CD8-positive, alpha-beta memory T cell (primary cell): Measurements from ENCODE around the gene HBG1. TPM values are rescaled to one million over a fixed set of nuclear protein-coding genes. Genes with fewer than 3 reads are reported as not detected.

Experiments
- CTCF ChIA-PET: fragments of 350-600 bp; sonication (Branson Sonifier 250); formaldehyde crosslinking; loops from one replicate; lab custom pipeline; 2021; ENCODE audit warnings: antibody characterized with exemption; lab: Charles Lee
- POLR2A ChIA-PET: fragments of 350-600 bp; sonication (Branson Sonifier 250); formaldehyde crosslinking; loops from one replicate; lab custom pipeline; 2021; ENCODE audit warnings: antibody characterized with exemption; lab: Charles Lee
- DNase-seq, 5 donors: peaks; one replicate each; pipeline versions ENCODE4 v3.0.0 to v3.0.0-alpha.2; 2020 to 2022; ENCODE audit warnings: mixed read lengths in 1 of 5
- H3K27ac ChIP-seq: one replicate; pipeline ENCODE4 v1.7.0; 2013; ENCODE audit warnings: low read depth, mild to moderate bottlenecking, low read length, moderate library complexity
- H3K27me3 ChIP-seq: 2 replicates; pipeline ENCODE4 v1.7.0; 2013; ENCODE audit warnings: low read length, mild to moderate bottlenecking; ENCODE audit not compliant: insufficient read depth, poor library complexity, severe bottlenecking
- H3K36me3 ChIP-seq: 2 replicates; pipeline ENCODE4 v1.7.0; 2013; ENCODE audit warnings: mild to moderate bottlenecking, low read length, moderate library complexity; ENCODE audit not compliant: insufficient read depth
- H3K4me1 ChIP-seq: 2 replicates; pipeline ENCODE4 v1.7.0; 2013; ENCODE audit warnings: mild to moderate bottlenecking, low read length, moderate library complexity; ENCODE audit not compliant: insufficient read depth
- H3K4me3 ChIP-seq: 2 replicates; pipeline ENCODE4 v1.7.0; 2013; ENCODE audit warnings: mild to moderate bottlenecking, low read length
- H3K9me3 ChIP-seq: 2 replicates; pipeline ENCODE4 v1.7.0; 2013; ENCODE audit warnings: mild to moderate bottlenecking, low read length
- H3K27ac Mint-ChIP-seq, 8 donors: one replicate each; pipeline ENCODE4 v1.8.0; 2020 to 2021; ENCODE audit warnings: mixed read lengths in 8 of 8, mild to moderate bottlenecking in 6 of 8, inconsistent platforms in 3 of 8, moderate library complexity in 3 of 8
- H3K27me3 Mint-ChIP-seq, 2 donors: one replicate each; pipeline ENCODE4 v1.8.0; 2020 to 2021; ENCODE audit warnings: mixed read lengths in 2 of 2, mild to moderate bottlenecking in 1 of 2, moderate library complexity in 1 of 2
- H3K36me3 Mint-ChIP-seq, 3 donors: one replicate each; pipeline ENCODE4 v1.8.0; 2020 to 2021; ENCODE audit warnings: mixed read lengths in 3 of 3, inconsistent platforms in 1 of 3, mild to moderate bottlenecking in 1 of 3
- H3K4me1 Mint-ChIP-seq, 3 donors: one replicate each; pipeline ENCODE4 v1.8.0; 2020 to 2021; ENCODE audit warnings: mixed read lengths in 3 of 3, inconsistent platforms in 1 of 3, mild to moderate bottlenecking in 1 of 3
- H3K4me3 Mint-ChIP-seq, 7 donors: one replicate each; pipeline ENCODE4 v1.8.0; 2020 to 2021; ENCODE audit warnings: mixed read lengths in 7 of 7, mild to moderate bottlenecking in 6 of 7, moderate library complexity in 4 of 7, inconsistent platforms in 2 of 7
- H3K9me3 Mint-ChIP-seq, 5 donors: one replicate each; pipeline ENCODE4 v1.8.0; 2020 to 2022; ENCODE audit warnings: mixed read lengths in 5 of 5, mild to moderate bottlenecking in 3 of 5, moderate library complexity in 2 of 5, inconsistent platforms in 1 of 5
- polyA plus RNA-seq: library from polyadenylated mRNA; unstranded; fragments of 300-500 nt; fragmentation: Illumina TruSeq; gene quantifications from one replicate; pipeline ENCODE4 v1.2.3, GENCODE V29; 2021
- total RNA-seq, 2 experiments: library from RNA; stranded (reverse); gene quantifications; one replicate each; pipeline ENCODE4 v1.2.3, GENCODE V29; 2021

The HBG1 gene
- total and polyA plus RNA-seq, 3 experiments from 2014 or later = not detected

DNA sequence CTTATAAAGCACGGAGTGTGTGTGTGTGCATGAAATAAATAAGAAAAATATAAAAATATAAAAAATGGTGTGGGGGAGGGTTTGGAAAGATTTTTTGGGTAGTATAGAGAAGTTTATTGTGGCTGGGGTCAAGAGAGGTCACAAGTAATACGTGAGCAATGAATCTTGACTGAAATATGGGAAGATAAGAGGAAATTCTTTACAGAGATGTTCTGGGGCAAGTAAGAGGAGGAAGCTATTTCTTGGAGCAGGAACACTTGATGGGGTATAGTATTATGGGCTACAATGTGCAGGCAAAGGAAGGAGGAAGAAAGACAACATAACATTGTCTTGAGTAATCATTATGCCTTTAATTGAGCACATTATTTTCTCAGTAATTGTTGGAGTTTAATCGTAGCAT lies 17.5 kb downstream of the HBG1 start:
- Mint-ChIP-seq H3K36me3 (no peaks in the 10 kb centered on the region), H3K4me3 (no peak overlapping the region), H3K27ac (no peak overlapping the region), H3K4me1 (peaks cover 0 to 3% (median 0%) of the 10 kb centered on the region in 3 donors), H3K27me3 (peaks cover 0 to 2% of the 10 kb centered on the region in 2 donors), H3K9me3 (peaks cover 0 to 2% (median 0%) of the 10 kb centered on the region in 5 donors)
- H3K4me3 ChIP-seq = no peak overlapping the region
- no peak for DNase-seq
- no peaks in the 10 kb centered on the region for H3K4me1 ChIP-seq
- no peaks in the 10 kb centered on the region for H3K36me3 ChIP-seq
- POLR2A ChIA-PET = no interaction called here
- CTCF ChIA-PET = no interaction called here
- no peaks in the 10 kb centered on the region for H3K27me3 ChIP-seq
- H3K9me3 ChIP-seq = no peaks in the 10 kb centered on the region
- H3K27ac ChIP-seq = no peak overlapping the region

DNA sequence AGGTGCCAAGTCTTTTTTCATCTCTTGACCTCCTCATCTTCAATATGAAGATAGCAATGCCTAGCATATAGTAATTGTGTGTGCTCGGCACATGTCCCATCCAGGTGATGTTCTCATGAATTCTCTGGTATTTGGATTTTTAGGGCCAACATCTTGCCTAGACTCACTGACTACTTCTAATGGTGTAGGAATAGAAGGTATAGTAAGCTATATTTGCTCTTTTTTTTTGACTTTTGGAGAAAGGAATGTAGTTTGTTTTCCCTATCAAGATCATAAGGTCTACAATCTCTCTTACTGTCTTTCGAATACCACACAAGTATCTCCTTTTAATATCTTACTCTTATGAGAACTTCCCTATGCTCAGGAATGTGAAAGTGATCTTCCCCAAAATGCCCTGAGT lies 18.5 kb downstream of the HBG1 start:
- no peak overlapping the region for H3K27ac Mint-ChIP-seq
- no peak overlapping the region for H3K4me3 Mint-ChIP-seq
- Histone ChIP-seq H3K27ac (no peak overlapping the region), H3K4me3 (no peak overlapping the region), H3K9me3 (no peaks in the 10 kb centered on the region), H3K27me3 (no peaks in the 10 kb centered on the region), H3K36me3 (no peaks in the 10 kb centered on the region), H3K4me1 (no peaks in the 10 kb centered on the region)
- peaks cover 0 to 3% (median 0%) of the 10 kb centered on the region in 3 donors for H3K4me1 Mint-ChIP-seq
- no peak for DNase-seq
- peaks cover 0 to 2% of the 10 kb centered on the region in 2 donors for H3K27me3 Mint-ChIP-seq
- H3K36me3 Mint-ChIP-seq = no peaks in the 10 kb centered on the region
- peaks cover 0 to 2% (median 0%) of the 10 kb centered on the region in 5 donors for H3K9me3 Mint-ChIP-seq
- POLR2A ChIA-PET = no interaction called here
- CTCF ChIA-PET = no interaction called here

- ChIA-PET POLR2A (no interaction called here), CTCF (no interaction called here)
- Mint-ChIP-seq H3K9me3 (peaks cover 0 to 1% (median 0%) of the 10 kb centered on the region in 5 donors), H3K27ac (no peak overlapping the region), H3K36me3 (no peaks in the 10 kb centered on the region), H3K27me3 (peaks cover 0 to 2% of the 10 kb centered on the region in 2 donors), H3K4me1 (peaks cover 0 to 3% (median 0%) of the 10 kb centered on the region in 3 donors), H3K4me3 (no peak overlapping the region)
- Histone ChIP-seq H3K4me1 (no peaks in the 10 kb centered on the region), H3K9me3 (no peaks in the 10 kb centered on the region), H3K27me3 (no peaks in the 10 kb centered on the region), H3K4me3 (no peak overlapping the region), H3K27ac (no peak overlapping the region), H3K36me3 (no peaks in the 10 kb centered on the region)
- DNase-seq = no peak
These were observed 19.4 kb downstream of the HBG1 start for GRCh38 chr11:5230266-5230665.

DNA sequence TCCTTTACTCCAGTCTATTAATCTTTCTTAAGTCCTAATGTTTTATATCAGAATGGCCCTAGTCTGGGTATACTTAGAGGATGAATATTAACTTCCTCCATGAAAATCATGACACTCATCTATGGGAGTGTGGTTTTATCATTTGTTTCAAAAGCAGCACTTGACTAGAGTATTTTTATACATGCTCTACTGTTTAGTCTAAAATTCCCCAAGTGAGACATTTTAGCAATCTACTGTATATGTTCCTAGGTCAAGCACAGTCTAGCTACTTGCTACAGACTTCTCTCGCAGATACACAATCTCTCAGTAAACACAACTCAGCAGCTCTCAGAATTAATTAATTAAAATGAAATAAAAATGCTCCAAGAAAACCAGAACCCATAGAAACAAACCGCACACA lies 19.9 kb downstream of the HBG1 start:
- Mint-ChIP-seq H3K27ac (no peak overlapping the region), H3K4me3 (no peak overlapping the region), H3K36me3 (no peaks in the 10 kb centered on the region), H3K4me1 (peaks cover 0 to 3% (median 0%) of the 10 kb centered on the region in 3 donors), H3K27me3 (peaks cover 0 to 2% of the 10 kb centered on the region in 2 donors), H3K9me3 (no peaks in the 10 kb centered on the region)
- Histone ChIP-seq H3K27ac (no peak overlapping the region), H3K4me1 (no peaks in the 10 kb centered on the region), H3K9me3 (no peaks in the 10 kb centered on the region), H3K27me3 (no peaks in the 10 kb centered on the region), H3K36me3 (no peaks in the 10 kb centered on the region), H3K4me3 (no peak overlapping the region)
- ChIA-PET CTCF (no interaction called here), POLR2A (no interaction called here)
- DNase-seq = no peak

DNA sequence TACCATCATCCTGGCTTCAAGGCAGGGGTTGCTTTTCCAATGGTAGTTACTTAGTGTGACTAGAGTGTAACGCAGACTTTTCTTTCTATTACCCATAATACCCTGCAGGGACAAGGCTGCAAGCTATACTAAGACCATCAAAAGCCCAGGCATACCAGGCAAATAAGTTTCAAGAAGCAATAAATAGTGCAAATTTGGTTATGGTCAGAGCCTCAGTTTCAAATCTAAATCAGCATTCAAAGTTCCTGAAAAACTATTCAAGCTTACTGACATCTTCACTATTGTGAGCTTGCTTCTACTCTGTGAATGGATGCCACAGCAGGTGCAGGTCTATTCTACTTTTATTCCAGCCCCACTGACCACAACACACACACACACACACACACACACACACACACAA lies 20.3 kb downstream of the HBG1 start:
- POLR2A ChIA-PET = no interaction called here
- H3K4me1 Mint-ChIP-seq = peaks cover 0 to under 1% (median 0%) of the 10 kb centered on the region in 3 donors
- CTCF ChIA-PET = no interaction called here

GRCh38 chr11:5228124-5228523 lies 21.5 kb downstream of the HBG1 start:
- POLR2A ChIA-PET = no interaction called here
- H3K27ac Mint-ChIP-seq = no peak overlapping the region
- Histone ChIP-seq H3K9me3 (no peaks in the 10 kb centered on the region), H3K4me3 (no peak overlapping the region), H3K4me1 (no peaks in the 10 kb centered on the region), H3K36me3 (no peaks in the 10 kb centered on the region), H3K27ac (no peak overlapping the region), H3K27me3 (no peaks in the 10 kb centered on the region)
- no peak for DNase-seq
- no peaks in the 10 kb centered on the region for H3K4me1 Mint-ChIP-seq
- peaks cover 0 to 2% (median 0%) of the 10 kb centered on the region in 5 donors for H3K9me3 Mint-ChIP-seq
- H3K4me3 Mint-ChIP-seq = no peak overlapping the region
- CTCF ChIA-PET = no interaction called here
- H3K36me3 Mint-ChIP-seq = no peaks in the 10 kb centered on the region
- no peaks in the 10 kb centered on the region for H3K27me3 Mint-ChIP-seq

More for the DNA sequence above, 20.3 kb downstream of the HBG1 start:
- Mint-ChIP-seq H3K36me3 (no peaks in the 10 kb centered on the region), H3K27ac (no peak overlapping the region), H3K9me3 (no peaks in the 10 kb centered on the region), H3K27me3 (peaks cover 0 to 2% of the 10 kb centered on the region in 2 donors), H3K4me3 (no peak overlapping the region)
- Histone ChIP-seq H3K4me3 (no peak overlapping the region), H3K36me3 (no peaks in the 10 kb centered on the region), H3K27me3 (no peaks in the 10 kb centered on the region), H3K9me3 (no peaks in the 10 kb centered on the region), H3K27ac (no peak overlapping the region), H3K4me1 (no peaks in the 10 kb centered on the region)
- no peak for DNase-seq

DNA sequence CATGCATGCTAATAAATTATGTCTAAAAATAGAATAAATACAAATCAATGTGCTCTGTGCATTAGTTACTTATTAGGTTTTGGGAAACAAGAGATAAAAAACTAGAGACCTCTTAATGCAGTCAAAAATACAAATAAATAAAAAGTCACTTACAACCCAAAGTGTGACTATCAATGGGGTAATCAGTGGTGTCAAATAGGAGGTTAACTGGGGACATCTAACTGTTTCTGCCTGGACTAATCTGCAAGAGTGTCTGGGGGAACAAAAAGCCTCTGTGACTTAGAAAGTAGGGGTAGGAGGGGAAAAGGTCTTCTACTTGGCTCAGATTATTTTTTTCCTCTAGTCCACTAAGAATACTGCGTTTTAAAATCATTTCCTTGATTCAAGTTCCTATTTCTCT lies 22.0 kb downstream of the HBG1 start:
- no peak overlapping the region for H3K27ac Mint-ChIP-seq
- H3K4me1 ChIP-seq = no peaks in the 10 kb centered on the region

GRCh38 chr11:5226732-5227310 lies 22.8 kb downstream of the HBG1 start, which contains the start of gene HBB:
TSS of gene HBB (minus strand) at chr11:5227071. CDS start at chr11:5227021, 50 bp downstream.
- no peaks in the 10 kb centered on the region for H3K4me1 ChIP-seq
- H3K4me1 Mint-ChIP-seq = no peaks in the 10 kb centered on the region
- no peak within 1 kb of the TSS for H3K27ac ChIP-seq
- DNase-seq = no peak
- no peaks in the 10 kb centered on the region for H3K36me3 Mint-ChIP-seq
- H3K9me3 ChIP-seq = no peaks in the 10 kb centered on the region
- no peak within 1 kb of the TSS for H3K4me3 ChIP-seq
- H3K36me3 ChIP-seq = no peaks in the 10 kb centered on the region
- no peak within 1 kb of the TSS for H3K27ac Mint-ChIP-seq
- H3K9me3 Mint-ChIP-seq = peaks cover 0 to 3% (median 0%) of the 10 kb centered on the region in 5 donors
- H3K27me3 ChIP-seq = no peaks in the 10 kb centered on the region
- no peaks in the 10 kb centered on the region for H3K27me3 Mint-ChIP-seq
- no peak within 1 kb of the TSS for H3K4me3 Mint-ChIP-seq
- POLR2A ChIA-PET = no interaction called here
- CTCF ChIA-PET = no interaction called here

More for the DNA sequence above, 22.0 kb downstream of the HBG1 start:
- POLR2A ChIA-PET = no interaction called here
- Histone ChIP-seq H3K27me3 (no peaks in the 10 kb centered on the region), H3K9me3 (no peaks in the 10 kb centered on the region), H3K36me3 (no peaks in the 10 kb centered on the region), H3K27ac (no peak overlapping the region), H3K4me3 (no peak overlapping the region)
- Mint-ChIP-seq H3K27me3 (no peaks in the 10 kb centered on the region), H3K4me1 (no peaks in the 10 kb centered on the region), H3K4me3 (no peak overlapping the region), H3K36me3 (no peaks in the 10 kb centered on the region), H3K9me3 (peaks cover 0 to 2% (median 0%) of the 10 kb centered on the region in 5 donors)
- DNase-seq = no peak
- CTCF ChIA-PET = no interaction called here
